Measurements from ENCODE around the gene TCERG1L.

Gene TCERG1L

GRCh38 chr10:131169146-131169545 lies 142.4 kb downstream of the TCERG1L start:
- TF ChIP-seq FOXM1 (IDR thresholded peaks at IDR 0.05; ENCODE audit: borderline replicate concordance, low read depth) (no peak), YY1 (IDR thresholded peaks at IDR 0.05; ENCODE audit: low read depth) (no peak), EGR1 (IDR thresholded peaks at IDR 0.05) (no peak), ZBTB7A (IDR thresholded peaks at IDR 0.05; ENCODE audit: low read depth) (no peak), USF1 (IDR thresholded peaks at IDR 0.05) (no peak), NFIC (IDR thresholded peaks at IDR 0.05) (no peak), REST (IDR thresholded peaks at IDR 0.05; ENCODE audit: low read depth) (no peak), RAD21 (IDR thresholded peaks at IDR 0.05; ENCODE audit: low read depth) (no peak), TAF1 (IDR thresholded peaks at IDR 0.05; ENCODE audit: low read depth) (no peak), CREB1 (IDR thresholded peaks at IDR 0.05; ENCODE audit: low read depth) (no peak), CEBPB (IDR thresholded peaks at IDR 0.05) (no peak)

- TF ChIP-seq REST (IDR thresholded peaks at IDR 0.05; ENCODE audit: low read depth), result no peak
- no peak for TF ChIP-seq USF1 (IDR thresholded peaks at IDR 0.05)
- no peak for TF ChIP-seq CREB1 (IDR thresholded peaks at IDR 0.05; ENCODE audit: low read depth)
- no peak for TF ChIP-seq CEBPB (IDR thresholded peaks at IDR 0.05)
- no peak for TF ChIP-seq TCF12 (IDR thresholded peaks at IDR 0.05; ENCODE audit: low read depth)
- TF ChIP-seq EP300 (IDR thresholded peaks at IDR 0.05; ENCODE audit: borderline replicate concordance), result no peak
- TF ChIP-seq EGR1 (IDR thresholded peaks at IDR 0.05), result no peak
- no peak for TF ChIP-seq TAF1 (IDR thresholded peaks at IDR 0.05; ENCODE audit: low read depth)
- TF ChIP-seq YY1 (IDR thresholded peaks at IDR 0.05; ENCODE audit: low read depth), result no peak
- TF ChIP-seq ZBTB7A (IDR thresholded peaks at IDR 0.05; ENCODE audit: low read depth), result no peak
- no peak for TF ChIP-seq NFIC (IDR thresholded peaks at IDR 0.05)
- TF ChIP-seq RAD21 (IDR thresholded peaks at IDR 0.05; ENCODE audit: low read depth), result no peak
Measured at GRCh38 chr10:131168238-131168875, 143.2 kb downstream of the TCERG1L start.

- no peak for TF ChIP-seq ZBTB7A (IDR thresholded peaks at IDR 0.05; ENCODE audit: low read depth)
- TF ChIP-seq YY1 (IDR thresholded peaks at IDR 0.05; ENCODE audit: low read depth), result no peak
- no peak for TF ChIP-seq EGR1 (IDR thresholded peaks at IDR 0.05)
- TF ChIP-seq RAD21 (IDR thresholded peaks at IDR 0.05; ENCODE audit: low read depth), result no peak
- TF ChIP-seq TAF1 (IDR thresholded peaks at IDR 0.05; ENCODE audit: low read depth), result no peak
- no peak for TF ChIP-seq NFIC (IDR thresholded peaks at IDR 0.05)
- TF ChIP-seq MAX (IDR thresholded peaks at IDR 0.05), result no peak
- TF ChIP-seq REST (IDR thresholded peaks at IDR 0.05; ENCODE audit: low read depth), result no peak
- TF ChIP-seq CREB1 (IDR thresholded peaks at IDR 0.05; ENCODE audit: low read depth), result no peak
- no peak for TF ChIP-seq CEBPB (IDR thresholded peaks at IDR 0.05)
- no peak for TF ChIP-seq TEAD4 (IDR thresholded peaks at IDR 0.05)
- TF ChIP-seq FOXM1 (IDR thresholded peaks at IDR 0.05; ENCODE audit: borderline replicate concordance, low read depth), result no peak
- TF ChIP-seq EP300 (IDR thresholded peaks at IDR 0.05; ENCODE audit: borderline replicate concordance), result no peak
Measured at GRCh38 chr10:131167036-131167860, 144.3 kb downstream of the TCERG1L start.

- TF ChIP-seq EP300 (IDR thresholded peaks at IDR 0.05; ENCODE audit: borderline replicate concordance) (no peak), NFIC (IDR thresholded peaks at IDR 0.05) (no peak)
Measured at GRCh38 chr10:131166486-131166885, 145.0 kb downstream of the TCERG1L start.
